Daoy (cell line): ENCODE results near the gene ADGRB3. TPM values are rescaled to one million over a fixed set of nuclear protein-coding genes. Genes with fewer than 3 reads are reported as not detected.

Experiments
- DNase-seq: peaks from one replicate; pipeline ENCODE4 v3.0.0-alpha.2; 2015; ENCODE audit warnings: low read depth
- total RNA-seq: library from RNA; depleted of rRNA; stranded (reverse); fragments of >200 nt; shearing (Covaris generic); gene quantifications from 2 replicates; pipeline ENCODE4 v1.2.3, GENCODE V29; 2014

ADGRB3 gene
- total RNA-seq, 1 experiment from 2014 or later: under 0.01 TPM

DNA sequence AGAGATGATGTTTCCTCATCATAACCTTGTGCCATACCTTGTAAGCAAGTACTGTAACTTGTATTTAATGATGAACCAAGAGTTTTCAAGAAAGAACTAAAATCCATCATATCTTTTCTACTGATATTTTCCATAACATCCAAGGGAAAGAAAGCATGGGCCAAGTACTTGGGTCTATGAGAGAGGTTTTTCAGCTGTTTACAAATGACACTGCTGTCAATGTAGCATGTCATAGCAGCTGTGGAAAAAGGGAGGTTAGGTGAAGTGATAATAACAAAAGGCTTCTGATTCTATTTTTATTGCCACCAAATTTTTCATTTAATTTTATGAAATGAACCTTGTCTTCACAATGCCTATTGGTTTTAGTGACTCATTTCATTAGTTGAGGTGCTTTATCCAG, 679.4 kb downstream of the ADGRB3 start:
- DNase-seq: no peak

DNA sequence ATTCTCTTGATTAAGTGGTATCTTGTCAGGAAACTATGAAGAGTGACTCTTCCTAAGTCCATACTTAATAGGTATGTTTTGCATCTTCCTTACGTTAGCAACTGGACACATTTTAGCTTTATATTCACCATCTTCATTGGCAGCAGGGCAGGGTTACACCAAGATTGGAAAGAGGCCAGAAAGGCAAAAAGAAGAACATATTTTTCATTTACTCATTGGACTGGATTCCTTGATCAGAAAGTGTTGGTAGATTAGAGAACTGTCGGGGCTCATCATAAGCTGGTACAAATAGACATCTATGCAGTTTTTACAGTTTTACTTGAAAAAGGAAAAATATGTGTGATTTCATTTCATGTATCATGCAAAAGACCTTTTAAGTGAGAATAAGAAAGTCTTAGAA, 696.8 kb downstream of the ADGRB3 start:
- DNase-seq: no peak

DNA sequence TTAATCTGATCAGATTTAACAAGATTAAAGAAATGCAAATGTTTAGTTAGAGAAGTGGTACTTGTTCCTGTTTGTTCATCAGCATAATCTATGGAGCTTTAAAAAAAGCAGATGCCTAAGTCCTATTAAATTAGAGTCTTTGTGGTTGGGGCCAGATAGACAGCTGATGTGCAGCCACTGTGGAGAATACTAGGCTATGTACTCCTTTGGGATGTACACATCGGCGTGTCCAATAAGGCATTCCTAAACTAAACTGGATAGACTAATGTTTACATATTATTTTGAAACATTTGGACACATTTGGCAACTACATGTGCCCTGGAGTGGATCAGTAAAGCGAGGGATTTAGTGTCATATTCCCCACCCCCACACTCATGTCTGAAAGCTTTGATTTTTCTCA, 702.2 kb downstream of the ADGRB3 start:
- DNase-seq: no peak

DNA sequence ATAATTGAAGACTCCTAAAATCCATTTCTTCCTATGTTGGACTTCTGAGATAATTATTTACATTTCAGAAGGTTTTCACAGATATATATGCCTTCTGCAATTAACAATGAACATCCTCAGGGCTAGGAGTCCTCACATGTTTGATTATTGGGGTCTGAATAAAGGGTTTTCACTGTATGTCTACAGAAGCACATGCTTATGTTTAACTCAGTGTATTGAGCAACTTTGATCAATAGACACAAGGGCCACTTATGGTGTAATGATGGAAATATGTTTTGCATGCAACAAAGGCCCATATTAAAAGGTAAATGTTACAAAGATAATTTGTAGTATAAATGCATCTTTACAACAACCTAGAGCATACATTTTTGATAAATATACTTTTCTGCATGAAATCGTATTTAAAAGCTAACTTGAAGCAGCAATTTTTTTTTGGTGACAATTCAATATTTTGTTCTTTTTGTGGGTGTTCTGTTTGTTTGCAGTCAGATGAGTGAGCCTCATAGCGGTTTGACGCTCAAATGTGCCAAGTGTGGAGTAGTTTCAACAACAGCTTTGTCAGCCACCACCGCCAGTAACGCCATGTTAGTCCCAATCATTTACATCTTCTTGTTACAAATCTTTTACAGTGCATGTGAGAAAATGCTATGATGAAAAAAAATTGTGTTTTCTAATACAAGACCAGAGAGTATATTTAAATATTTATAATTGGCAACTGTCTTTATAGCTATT, 703.5 kb downstream of the ADGRB3 start:
- no peak for DNase-seq

DNA sequence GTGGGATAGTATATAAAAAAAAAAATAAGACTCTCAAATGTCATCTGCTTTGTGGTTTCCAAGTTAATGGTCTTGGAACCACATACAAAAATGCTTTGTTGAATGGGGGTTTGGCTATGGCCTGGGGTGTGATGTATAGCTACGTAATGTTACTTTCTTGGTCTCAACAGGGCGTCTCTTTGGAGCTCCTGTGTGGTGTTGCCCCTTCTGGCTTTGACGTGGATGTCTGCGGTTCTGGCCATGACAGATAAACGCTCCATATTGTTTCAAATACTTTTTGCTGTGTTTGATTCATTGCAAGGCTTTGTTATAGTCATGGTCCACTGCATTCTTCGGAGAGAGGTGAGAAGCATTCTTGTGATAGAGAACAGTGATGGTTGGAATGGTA, 704.1 kb downstream of the ADGRB3 start:
- DNase-seq: no peak

DNA sequence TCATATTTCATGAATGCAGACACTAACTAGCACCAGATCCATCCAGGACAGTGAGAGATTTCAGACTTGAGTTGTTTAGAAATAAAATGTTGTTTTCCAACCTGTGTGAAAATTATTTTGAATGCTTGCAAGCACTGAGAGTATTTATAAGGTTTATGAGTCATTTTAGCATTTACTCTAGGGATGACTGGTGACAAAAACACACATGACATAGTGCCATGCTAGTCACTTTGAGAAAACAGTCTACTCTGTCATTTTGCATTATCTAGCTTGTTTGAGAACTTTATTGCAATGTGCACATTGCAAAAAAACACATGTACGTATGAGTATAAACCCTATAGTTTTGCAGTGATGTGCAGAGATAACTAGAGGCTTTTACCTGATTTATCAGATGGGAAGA, 705.1 kb downstream of the ADGRB3 start:
- no peak for DNase-seq

DNA sequence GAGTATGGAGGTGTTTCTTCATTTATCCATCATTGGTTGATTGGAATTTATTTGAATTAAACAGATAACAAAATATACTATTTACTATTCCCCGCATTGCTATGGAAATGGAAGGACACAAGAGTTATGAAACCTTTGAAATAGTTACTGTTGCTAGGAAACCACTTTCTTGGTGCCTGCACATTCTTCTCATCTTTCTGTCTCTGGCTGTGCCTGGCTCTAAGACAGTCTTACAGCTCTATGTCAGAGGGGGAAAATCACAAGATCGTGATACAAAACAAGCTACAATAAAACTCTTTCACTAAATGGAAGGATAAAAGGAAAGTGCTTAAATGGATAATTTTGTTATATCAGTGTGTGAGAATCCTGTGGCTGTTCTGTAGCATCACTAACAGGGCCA, 708.8 kb downstream of the ADGRB3 start:
- DNase-seq: no peak

DNA sequence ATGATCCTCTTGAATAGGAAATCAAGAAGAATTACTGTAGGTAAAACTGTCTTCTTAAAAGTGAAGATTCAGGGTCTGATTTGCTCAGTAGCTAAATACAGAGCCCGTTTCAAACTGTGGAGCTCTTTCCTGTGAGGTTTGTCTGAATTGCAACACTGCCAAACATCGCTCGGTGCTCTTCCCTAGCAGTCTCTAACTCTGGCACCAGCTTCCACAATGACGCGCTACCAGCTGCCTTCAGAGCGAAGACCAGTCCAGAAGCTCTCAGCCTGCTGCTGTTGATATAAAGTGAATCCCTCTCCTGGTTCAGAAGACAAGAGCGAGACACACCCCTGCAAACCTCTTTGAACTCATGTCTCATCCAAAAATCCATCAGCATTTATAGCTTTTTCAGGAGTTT, 714.7 kb downstream of the ADGRB3 start:
- DNase-seq: no peak

DNA sequence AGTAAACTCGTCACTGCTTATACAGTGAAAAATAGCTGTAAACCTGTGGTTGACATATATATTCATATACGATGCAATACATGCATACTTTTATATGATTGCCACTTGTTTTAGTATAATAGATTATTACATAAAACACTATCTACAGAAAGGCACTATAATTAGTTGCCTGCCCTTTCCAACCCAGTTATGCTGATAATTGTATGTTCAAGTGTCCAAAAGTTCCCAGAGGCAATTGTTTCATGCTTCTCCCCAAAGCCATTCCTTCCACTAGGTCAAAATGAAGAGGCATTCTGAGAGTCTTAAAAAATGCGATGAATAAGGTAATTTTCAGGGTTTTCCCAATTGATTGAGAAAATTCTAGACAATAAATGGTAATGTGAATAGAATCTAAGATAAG, 727.1 kb downstream of the ADGRB3 start:
- DNase-seq: no peak

DNA sequence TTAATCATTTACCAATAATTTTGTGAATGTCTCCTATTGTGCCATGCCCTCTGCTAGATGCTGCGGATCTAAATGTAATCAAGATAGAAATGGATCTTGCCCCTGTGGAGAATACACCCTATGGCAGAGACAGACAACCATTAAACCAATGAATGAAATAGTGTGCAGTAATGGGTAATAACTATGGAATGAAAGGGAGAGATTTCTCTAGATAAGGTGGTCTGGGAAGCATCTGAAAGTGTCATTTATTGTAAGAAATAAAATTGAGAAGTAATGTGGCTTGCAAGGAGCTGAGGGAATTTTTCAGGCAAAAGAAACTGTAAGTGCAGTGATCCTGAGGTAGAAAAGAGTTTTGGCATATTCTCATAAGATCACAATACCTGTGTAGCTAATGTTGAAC, 731.7 kb downstream of the ADGRB3 start:
- DNase-seq: no peak

DNA sequence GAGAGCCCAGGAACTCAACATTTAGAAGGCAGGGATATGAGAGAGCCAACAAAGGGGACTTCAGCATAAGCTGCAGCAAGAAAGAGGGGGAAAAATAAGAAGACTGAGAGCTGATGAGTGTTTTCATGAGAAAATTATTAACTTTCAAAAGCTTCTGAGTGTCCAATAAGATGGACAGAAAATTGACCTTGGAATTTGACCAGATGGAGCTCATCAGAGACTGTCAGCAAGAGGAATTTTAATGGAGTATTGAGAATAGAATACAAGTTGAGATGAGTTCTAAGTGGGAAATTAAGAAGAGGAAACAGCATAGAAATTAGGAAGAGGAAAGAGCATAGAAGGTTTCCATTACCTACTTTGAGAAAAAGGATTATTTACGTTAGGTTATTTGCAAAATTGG, 733.5 kb downstream of the ADGRB3 start:
- no peak for DNase-seq

DNA sequence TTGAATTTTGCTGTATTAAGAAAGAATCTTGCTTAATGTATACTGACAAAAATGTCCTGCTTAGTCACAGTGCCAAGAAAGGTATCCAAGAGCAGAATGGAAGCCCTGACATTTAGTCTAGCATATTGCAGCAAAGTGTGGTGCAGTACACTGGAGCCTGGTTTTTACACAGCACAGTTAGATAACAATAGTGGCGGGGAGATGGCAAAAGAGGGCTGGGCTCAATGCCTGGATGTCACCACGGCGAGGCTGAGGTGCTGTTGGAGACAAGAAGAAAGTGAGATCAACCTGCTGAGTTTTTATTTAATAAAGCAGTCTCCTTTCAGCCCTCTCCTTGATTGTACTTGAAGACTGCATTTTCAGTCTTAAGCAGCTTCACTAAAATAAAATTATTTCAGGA, 735.7 kb downstream of the ADGRB3 start:
- DNase-seq: no peak

DNA sequence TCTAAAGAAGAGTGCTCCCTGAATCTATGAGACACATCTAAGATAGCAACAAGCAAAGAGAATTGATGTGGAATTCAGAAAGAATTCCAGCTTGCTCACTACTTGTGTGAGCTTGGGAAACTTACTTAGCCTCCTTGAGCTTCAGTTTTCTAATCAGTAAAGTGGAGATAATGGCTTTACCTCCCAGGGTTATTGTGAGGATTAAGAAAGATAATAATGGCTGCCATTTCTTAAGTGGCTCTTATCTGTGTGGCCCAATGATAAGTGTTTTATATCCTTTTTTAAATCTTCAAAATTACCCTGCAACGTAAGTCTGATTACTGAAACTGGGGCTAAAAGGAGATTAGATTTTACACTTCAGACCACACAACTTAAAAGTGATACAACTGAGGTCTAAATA, 743.2 kb downstream of the ADGRB3 start:
- DNase-seq: no peak

DNA sequence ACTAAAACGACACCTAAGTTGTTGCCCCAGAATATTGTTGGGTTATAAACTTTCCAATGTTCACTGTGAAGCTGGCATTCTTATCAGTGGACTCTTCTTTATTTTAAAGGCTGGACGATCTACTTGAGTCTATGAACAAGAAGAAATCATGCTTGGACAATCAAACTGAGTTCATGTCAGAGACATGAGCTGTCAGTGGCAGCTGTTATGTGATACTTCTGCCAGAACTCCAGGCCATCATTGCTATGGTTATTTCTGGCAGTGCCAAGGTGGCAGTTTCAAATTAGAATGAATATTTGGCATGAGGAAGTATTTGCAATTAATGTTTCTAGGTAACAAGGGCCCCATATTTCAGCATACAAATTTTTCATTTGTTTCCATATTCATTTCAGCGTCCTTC, 744.4 kb downstream of the ADGRB3 start:
- no peak for DNase-seq

DNA sequence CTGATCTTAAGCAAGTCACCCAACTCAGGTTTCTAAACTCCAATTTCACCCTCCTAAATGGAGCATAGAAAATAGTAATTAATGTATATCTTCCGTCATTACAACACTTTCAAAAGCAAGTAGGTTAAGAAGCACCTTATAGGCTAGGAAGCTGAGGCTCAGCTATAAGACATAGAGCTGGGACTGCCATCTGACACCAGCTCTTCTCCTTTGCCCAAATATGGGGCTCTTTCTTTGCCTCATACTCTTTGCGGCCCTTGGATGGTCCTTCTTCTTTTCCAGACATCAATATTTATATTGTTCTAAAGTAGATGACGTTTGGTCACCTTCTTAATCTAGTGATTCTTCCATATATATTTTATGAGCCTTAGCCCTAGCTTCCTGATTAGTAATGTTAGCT, 748.5 kb downstream of the ADGRB3 start:
- DNase-seq: no peak

DNA sequence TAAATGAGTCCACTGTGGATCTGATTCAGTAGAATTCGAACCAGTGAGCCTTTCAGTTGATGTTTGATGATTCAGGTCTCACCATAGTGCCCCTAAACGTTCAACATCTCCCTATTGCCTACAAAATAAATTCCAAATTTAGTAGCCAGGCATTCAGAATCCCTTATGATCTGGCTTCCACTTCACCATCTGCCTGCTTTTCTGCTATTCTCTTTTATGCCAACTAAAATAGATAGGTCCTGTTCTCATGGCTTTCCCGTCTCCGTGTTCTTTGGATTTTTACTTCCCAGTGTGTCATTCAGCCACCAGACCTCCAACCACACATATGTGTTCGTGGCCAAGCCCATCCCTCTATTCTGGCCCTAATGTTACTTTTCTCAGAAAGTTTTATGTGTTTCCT, 751.3 kb downstream of the ADGRB3 start:
- DNase-seq: no peak

DNA sequence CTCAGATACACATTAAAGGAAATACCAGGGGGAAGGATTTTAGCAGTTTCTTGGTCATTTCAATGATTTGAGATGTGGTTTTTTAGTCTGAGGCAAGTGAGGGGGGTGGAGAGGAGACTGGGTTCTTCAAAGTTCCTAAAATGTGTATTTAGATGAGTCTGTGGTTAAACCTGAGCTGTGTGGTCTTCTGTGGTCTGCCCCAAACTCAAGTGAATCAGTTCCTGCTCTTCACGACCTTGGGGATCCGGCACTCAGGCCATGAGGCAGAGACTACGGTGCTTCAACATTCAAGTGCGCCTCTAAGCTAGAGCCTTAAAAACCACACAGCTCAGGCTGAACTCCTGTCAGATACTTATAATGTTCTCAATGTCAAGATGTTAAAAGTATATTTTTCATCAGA, 755.0 kb downstream of the ADGRB3 start:
- DNase-seq: no peak

DNA sequence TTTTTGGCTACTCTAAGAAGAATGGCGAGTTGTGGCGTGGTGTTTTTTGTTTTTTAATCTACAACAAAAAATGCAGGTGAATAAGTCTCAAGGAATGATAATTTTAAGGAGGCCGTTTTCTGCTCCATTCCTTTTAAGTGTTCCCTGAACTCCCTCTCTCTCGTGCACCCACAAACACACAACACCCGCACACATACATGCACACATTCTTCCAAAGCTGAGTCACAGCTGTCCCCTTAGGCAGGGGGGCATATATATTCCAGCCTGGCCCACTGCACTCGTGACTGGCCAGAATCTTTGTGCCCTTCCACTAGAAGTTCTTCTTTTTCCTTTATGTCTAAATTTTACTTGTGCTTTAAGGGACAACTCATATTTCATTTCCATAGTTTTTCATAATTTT, 756.0 kb downstream of the ADGRB3 start:
- DNase-seq: no peak

DNA sequence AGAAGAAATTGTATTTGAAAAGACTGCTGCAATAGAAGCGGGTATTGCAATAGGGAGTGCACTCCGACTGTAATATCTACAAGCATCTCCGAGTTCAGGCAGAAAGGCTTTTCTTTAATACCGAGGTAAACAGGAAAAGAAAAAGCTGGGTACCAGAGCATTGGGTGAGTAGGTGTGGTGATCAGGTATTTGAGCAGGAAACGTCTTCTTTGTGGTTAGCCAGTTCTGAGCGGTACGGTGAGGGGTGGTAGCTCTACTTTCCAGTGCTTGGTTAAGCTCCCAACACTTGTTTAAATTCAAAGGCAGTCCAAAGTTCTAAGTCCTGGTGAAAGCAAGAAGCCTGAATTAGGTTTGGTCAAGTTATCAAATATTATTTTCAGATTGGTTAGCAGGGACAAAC, 757.7 kb downstream of the ADGRB3 start:
- DNase-seq: no peak

DNA sequence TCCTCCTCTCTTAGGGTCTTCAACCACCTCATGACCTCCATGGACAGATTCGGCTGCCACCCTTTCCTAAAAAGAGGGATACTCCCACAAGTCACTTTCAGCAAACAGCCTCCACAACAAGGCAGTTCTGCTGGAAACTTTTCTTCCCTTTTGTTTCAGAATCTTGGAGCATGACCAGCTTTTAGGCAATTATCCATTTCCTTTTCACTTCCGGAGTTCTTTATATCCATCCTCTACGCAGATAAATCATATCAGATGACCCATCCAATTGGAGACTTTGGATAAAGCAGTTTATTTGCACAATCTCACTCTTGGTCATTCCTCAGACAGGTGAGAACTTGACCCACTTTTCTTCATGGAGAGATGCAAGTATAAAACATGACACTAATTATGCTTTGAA, 763.2 kb downstream of the ADGRB3 start:
- no peak for DNase-seq

DNA sequence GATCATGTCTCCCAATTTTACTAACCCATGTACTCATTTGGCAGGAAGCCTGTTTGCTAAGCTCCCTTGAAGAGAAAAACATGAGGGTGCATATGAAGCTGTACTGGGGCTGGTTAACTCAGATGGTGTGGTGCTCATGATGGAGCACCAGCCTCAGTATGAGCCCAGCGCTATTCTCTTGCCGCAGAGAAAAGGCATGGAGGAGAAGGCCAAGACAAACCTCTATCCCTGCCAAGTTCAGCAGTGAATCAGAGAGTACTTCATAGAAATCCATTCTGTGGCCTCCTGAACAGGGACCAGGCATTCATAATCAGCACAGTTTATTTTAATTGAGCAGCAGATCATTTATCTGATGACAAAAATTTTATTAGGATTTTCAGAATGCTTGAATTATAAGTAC, 763.6 kb downstream of the ADGRB3 start:
- DNase-seq: no peak

DNA sequence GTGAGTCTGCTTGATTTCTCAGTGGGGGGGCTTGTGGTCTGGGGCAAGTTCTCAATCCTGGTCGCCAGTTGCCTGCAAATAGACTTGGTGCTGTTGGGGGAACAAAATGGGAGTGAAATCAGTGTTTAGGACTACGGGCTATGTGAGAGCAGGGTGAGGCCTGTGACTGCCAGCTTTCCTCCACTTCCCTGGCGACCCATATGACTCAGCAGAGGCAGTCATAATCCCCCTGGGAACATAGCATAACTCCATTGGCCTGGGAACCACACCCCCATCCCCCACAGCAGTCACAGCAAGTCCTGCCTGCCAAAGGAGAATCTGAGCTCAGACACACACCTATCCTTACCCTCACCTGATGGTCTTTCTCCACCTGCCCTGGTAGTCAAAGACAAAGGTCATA, 773.8 kb downstream of the ADGRB3 start:
- no peak for DNase-seq

DNA sequence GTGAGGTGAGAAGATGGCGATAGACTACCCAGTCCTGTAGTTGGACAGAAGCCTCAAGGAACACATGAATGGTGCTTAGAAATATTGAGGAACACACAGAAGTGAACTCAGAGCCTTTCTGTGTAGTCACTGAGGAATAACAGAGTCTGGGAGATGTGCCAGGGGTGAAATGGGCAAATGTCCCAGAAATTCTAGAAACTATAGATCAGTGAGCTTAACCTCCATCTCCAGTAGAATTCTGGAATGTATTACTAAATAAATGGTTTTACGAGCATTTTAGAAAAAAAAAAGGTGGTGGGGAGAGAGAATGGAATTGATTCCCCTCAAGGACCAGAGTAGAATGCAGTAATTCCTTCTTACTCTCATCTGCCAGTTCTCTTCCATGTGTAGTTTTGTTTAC, 781.7 kb downstream of the ADGRB3 start:
- no peak for DNase-seq

DNA sequence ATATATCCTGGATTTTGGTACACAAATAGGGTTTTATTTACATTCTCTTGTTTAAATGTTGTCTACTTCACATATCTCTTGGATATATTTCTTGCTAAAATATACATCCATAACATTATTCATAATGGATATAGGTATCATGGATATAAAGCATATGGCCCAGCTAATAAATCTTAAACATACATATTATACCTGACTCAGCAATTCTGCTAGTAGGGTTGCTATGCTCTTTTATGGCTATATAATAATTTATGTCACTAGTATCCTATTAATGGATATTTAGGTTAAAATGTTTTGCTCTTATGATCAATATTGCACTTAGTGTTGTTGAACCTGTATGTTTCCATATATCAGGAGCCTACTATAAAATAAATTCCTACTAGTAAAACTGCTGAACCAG, 786.2 kb downstream of the ADGRB3 start:
- DNase-seq: no peak

DNA sequence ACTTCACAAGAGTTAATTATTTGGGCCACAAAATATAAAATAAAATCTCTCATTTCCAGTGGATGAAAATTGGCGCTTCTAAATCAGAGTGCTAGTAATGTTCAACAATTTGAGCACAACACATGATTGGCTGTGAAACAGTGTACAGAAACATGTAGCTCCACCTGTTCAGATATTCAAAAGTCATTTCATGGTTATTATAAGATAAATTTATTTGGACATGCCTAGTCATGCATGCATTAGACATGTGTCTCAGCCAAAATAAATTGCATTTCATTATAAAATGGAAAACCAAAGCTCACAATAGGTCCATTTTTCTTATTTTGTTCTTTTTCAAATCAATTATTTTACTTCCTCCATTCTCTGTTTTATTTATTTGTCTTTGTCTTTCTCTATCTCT, 786.9 kb downstream of the ADGRB3 start:
- no peak for DNase-seq
